Transverse colon (tissue), 4 donors: Measurements from ENCODE around the gene PRKACB.

ENCODE experiments used
- POLR2A ChIP-seq: fragments of 450-650 bp; IDR thresholded peaks from one replicate; pipeline ENCODE4 v1.6.1; 2016; ENCODE audit warnings: antibody characterized with exemption, mild to moderate bottlenecking, moderate library complexity
- POLR2AphosphoS5 ChIP-seq, 3 donors: sonication (generic); formaldehyde crosslinking; IDR thresholded peaks; one replicate each; pipeline ENCODE4 v1.6.1; 2016; ENCODE audit warnings: antibody characterized with exemption in 3 of 3
- TF ChIP-seq, protein P1 (sequence below), 5 experiments: fragments of 200-600 bp in 3 of 5; fragments of 450-650 bp in 2 of 5; sonication (generic) in 3 of 5; IDR thresholded peaks; 1 replicate in 2 of 5; 2 replicates in 3 of 5; pipeline ENCODE4 v1.5.1; 2016 to 2017; ENCODE audit warnings: antibody characterized with exemption in 5 of 5, inconsistent platforms in 3 of 5, mild to moderate bottlenecking in 2 of 5, moderate library complexity in 1 of 5

DNA sequence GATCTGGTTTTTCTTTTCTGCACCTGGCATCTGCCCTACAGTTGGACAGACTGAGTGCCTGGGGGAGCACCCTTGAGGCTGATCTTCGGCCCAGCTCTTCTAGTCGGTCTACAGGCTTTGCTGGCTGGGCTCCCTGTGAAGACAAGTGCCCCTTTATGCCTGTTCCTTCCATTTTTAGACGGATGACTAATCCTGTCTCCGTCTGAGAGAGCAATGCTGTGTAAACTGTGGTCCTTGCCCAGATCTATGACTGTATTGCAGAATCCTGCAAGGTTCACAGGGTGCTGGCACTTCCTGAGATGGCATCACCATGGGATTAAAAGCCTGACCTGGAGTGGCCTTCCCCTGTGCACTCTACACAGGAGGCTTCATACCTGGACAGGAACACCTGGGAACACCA is 109.8 kb downstream of the PRKACB start:
- TF ChIP-seq, protein P1, sequence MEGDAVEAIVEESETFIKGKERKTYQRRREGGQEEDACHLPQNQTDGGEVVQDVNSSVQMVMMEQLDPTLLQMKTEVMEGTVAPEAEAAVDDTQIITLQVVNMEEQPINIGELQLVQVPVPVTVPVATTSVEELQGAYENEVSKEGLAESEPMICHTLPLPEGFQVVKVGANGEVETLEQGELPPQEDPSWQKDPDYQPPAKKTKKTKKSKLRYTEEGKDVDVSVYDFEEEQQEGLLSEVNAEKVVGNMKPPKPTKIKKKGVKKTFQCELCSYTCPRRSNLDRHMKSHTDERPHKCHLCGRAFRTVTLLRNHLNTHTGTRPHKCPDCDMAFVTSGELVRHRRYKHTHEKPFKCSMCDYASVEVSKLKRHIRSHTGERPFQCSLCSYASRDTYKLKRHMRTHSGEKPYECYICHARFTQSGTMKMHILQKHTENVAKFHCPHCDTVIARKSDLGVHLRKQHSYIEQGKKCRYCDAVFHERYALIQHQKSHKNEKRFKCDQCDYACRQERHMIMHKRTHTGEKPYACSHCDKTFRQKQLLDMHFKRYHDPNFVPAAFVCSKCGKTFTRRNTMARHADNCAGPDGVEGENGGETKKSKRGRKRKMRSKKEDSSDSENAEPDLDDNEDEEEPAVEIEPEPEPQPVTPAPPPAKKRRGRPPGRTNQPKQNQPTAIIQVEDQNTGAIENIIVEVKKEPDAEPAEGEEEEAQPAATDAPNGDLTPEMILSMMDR (IDR thresholded peaks at IDR 0.05): no peak
- TF ChIP-seq POLR2AphosphoS5 (IDR thresholded peaks at IDR 0.05) (peak in 2 of 3 donors; percentile 35 to 68), POLR2A (peak; percentile 49)
